GM18498 (cell line): ENCODE results near the gene RGS12.
"Not testable (repeated sequence)": the region's sequence is repeated elsewhere in the genome, so short reads cannot be mapped to it uniquely, and the experiment has no call there.

Experiments used
- ATAC-seq: cut with Tn5 transposase; IDR thresholded peaks from one replicate; pipeline ENCODE4 v1.9.1; 2021; ENCODE audit warnings: mild to moderate bottlenecking, moderate library complexity; ENCODE audit not compliant: unreplicated experiment

RGS12 gene

GRCh38 chr4:3295837-3296624, 3.2 kb downstream of the RGS12 start:
- ATAC-seq: no peak

- no peak for ATAC-seq
Measured at GRCh38 chr4:3296651-3297050, 3.8 kb downstream of the RGS12 start.

- no peak for ATAC-seq
Measured at GRCh38 chr4:3297066-3297859, 4.4 kb downstream of the RGS12 start.

GRCh38 chr4:3299122-3299975, 6.5 kb downstream of the RGS12 start:
- ATAC-seq: no peak

DNA sequence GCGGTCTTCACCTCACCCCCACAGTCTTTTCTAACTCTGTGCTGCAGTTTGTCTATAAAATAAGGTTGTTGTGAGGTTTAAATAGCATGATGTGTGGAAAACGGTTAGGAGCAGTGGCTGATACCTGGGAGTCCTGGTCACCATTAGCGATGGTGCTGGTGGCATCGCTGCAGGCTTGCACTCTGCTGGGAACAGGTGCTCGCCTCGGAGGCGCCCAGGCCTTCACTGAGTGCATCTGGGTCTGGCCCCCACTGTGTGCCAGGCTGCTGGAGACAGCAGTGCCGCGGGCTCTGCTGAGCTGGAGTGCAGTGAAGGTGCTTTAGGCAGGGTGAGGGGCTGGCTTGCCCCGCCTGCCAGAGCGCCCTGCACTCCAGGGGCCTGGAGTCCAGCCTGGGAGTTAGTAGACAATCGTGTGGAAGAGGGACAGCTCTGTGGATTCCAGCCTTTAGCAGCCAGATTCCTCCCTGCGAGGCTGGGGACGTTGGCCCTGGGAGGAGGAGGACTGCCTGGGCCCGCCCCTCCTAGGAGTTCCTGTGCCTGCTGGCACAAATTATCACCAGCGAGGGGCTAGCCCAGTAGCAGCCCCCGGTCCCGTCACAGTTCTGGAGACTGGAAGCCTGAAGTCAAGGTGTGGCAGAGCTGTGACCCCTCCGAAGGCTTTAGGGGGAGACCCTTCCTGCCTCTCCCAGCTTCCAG, 7.3 kb downstream of the RGS12 start:
- no peak for ATAC-seq

GRCh38 chr4:3300882-3301281, 8.1 kb downstream of the RGS12 start:
- not testable (repeated sequence) for ATAC-seq

DNA sequence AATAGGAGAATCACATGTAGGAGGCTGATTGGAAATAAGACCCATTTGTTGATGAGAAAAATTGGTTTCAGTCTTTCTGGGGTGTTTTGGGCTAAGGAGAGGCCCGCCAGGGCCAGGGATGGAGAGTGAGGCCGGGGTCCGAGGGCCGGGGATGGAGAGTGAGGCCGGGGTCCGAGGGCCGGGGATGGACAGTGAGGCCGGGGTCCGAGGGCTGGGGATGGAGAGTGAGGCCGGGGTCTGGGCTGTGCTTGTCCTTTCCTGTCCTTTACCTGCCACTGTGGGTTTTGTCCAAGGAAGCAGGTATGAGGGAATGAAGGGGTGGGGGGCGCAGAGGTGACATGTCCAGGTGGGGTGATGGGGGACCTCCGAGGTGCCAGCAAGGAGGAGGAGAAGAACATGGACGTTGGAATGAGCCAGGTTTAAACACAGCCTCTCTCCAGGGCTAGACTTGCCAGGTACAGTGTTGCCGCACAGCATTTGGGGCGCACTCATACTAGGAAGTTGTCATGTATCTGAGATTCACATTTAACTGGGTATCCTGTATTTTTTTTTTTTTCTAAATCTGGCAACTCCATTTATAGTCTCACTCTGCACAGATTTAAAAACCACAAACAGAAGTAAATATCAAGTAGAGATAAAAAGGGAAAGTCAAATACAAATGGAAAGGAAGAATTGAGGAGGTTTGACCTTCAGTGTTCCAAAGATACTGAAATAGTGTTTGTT, 8.8 kb downstream of the RGS12 start:
- ATAC-seq: no peak

GRCh38 chr4:3302173-3302785, 9.5 kb downstream of the RGS12 start:
- ATAC-seq: no peak

- no peak for ATAC-seq
Measured at GRCh38 chr4:3302786-3303564, 10.2 kb downstream of the RGS12 start.

- no peak for ATAC-seq
Measured at GRCh38 chr4:3303565-3303824, 10.7 kb downstream of the RGS12 start.

DNA sequence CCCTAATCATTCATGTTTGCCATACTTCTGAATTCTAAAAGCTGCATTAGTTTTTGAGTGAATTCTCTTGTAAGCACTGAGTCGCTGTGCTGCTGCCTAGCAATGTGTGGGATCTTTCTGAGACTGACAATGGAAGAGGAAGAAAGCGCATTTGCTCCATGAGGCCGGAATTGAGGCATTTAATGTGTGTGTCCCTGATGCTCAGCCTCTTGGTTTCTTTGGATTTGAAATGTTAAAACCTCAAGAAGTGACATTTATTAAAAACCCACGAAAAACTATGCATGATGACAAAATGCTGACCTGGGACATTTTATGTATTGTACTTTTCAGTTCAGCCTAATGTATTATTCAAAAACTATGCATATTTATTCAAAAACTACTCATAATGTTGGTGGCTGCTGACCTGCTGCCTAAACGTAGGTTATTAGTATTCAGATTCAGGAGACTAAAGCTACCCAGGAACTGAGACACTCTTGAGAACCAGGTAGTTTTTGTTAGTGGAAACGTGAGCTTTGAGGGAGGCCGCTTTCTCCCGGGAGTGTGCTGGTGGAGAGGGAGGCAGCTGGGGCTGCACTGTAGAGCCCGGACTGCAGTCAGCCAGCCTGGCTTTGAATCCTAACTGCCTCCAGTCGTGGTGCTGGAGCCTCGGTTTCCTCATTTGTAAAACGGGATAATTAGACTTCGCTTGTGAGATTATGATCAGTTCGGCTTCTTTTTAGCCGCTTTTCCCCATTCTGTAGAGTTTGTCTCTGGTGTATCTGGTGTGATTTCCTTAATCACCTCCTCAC, 11.3 kb downstream of the RGS12 start:
- no peak for ATAC-seq

GRCh38 chr4:3304831-3305609, 12.2 kb downstream of the RGS12 start:
- ATAC-seq: no peak

GRCh38 chr4:3305610-3306371, 13.0 kb downstream of the RGS12 start:
- no peak for ATAC-seq

DNA sequence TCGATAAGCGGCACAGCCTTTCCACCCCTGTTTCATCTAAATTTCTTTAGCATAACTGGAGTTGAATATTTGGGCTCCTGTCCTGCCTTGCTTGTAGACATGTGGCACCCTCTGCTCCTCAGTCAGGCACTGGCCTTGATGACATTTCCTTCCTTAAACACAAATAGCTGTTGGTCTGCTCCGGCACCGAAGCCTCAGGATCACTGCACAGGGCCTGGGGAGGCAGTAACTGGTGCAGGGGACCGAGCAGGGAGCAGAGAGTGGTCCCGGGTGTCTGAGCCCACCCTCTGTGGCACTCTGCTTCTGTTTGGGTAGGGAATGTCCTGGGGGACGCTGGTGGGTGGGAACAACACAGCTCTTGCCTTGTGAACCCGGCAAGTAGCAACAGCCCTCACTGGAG, 13.6 kb downstream of the RGS12 start:
- ATAC-seq: no peak

GRCh38 chr4:3307060-3307459, 14.2 kb downstream of the RGS12 start:
- no peak for ATAC-seq

DNA sequence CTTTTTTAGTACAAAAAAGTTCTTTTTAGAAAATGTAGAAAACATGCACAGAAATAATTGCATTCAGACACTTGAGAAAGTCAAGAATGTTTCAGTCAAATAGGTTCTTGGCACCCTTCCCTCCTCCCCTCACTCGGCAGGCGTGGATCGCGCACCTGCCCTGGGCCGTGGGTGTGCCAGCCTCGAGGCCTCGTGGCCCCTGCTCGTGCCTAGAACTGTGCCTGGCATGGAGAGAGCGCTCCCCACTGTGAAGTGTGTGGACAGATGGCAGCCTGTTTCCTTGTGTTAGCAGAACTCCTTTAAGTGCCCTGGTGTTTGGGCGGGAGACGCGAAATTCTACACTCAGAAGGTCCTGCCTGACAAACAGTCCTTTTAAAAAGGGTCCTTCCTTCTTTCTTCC, 14.7 kb downstream of the RGS12 start:
- no peak for ATAC-seq
